Neuronal stem cell (in vitro differentiated cells): Measurements from ENCODE around the gene KCNG4.

Source experiments
- DNase-seq: peaks from one replicate; pipeline ENCODE4 v3.0.0-alpha.2; 2013; ENCODE audit warnings: low spot score
- H2AFZ ChIP-seq: one replicate; pipeline ENCODE4 v1.6.1; 2013; ENCODE audit warnings: mild to moderate bottlenecking, low read length, inconsistent platforms
- H2AK5ac ChIP-seq: 2 replicates; pipeline ENCODE4 v1.6.1; 2013; ENCODE audit warnings: low read depth, mild to moderate bottlenecking, inconsistent platforms, low read length, moderate library complexity, mixed read lengths
- H2BK120ac ChIP-seq: 2 replicates; pipeline ENCODE4 v1.6.1; 2013; ENCODE audit warnings: low read depth, mild to moderate bottlenecking, inconsistent platforms, low read length, moderate library complexity, mixed read lengths
- H2BK12ac ChIP-seq: one replicate; pipeline ENCODE4 v1.6.1; 2013; ENCODE audit warnings: low read length, inconsistent platforms
- H2BK15ac ChIP-seq: 2 replicates; pipeline ENCODE4 v1.6.1; 2013; ENCODE audit warnings: mild to moderate bottlenecking, low read length, inconsistent platforms, mixed read lengths
- H2BK5ac ChIP-seq: one replicate; pipeline ENCODE4 v1.6.1; 2013; ENCODE audit warnings: inconsistent platforms, mild to moderate bottlenecking, low read length, moderate library complexity
- H3K14ac ChIP-seq: one replicate; pipeline ENCODE4 v1.6.1; 2013; ENCODE audit warnings: low read length, inconsistent platforms
- H3K18ac ChIP-seq: 2 replicates; pipeline ENCODE4 v1.6.1; 2013; ENCODE audit warnings: low read length, inconsistent platforms
- H3K23ac ChIP-seq: 2 replicates; pipeline ENCODE4 v1.6.1; 2013; ENCODE audit warnings: low read depth, mild to moderate bottlenecking, mixed read lengths, low read length, inconsistent platforms; ENCODE audit not compliant: poor library complexity
- H3K27ac ChIP-seq: replicated peaks from 3 replicates; pipeline ENCODE4 v1.5.1; 2013; ENCODE audit warnings: low read length, inconsistent platforms
- H3K27me3 ChIP-seq, 3 experiments: 2 replicates each; pipeline ENCODE4 v1.6.1; 2013; ENCODE audit warnings: low read length in 3 of 3, mild to moderate bottlenecking in 2 of 3, inconsistent platforms in 1 of 3, low read depth in 1 of 3, mixed read lengths in 1 of 3, moderate library complexity in 1 of 3; ENCODE audit not compliant: control insufficient read depth in 3 of 3, insufficient read depth in 3 of 3
- H3K36me3 ChIP-seq, 2 donors: replicated peaks in 1 of 2; 2 replicates each; pipeline ENCODE4 v1.6.1; 2013; ENCODE audit warnings: low read length in 2 of 2; ENCODE audit not compliant: control insufficient read depth in 2 of 2, insufficient read depth in 2 of 2
- H3K4ac ChIP-seq: 2 replicates; pipeline ENCODE4 v1.6.1; 2013; ENCODE audit warnings: inconsistent platforms, mild to moderate bottlenecking, low read length, moderate library complexity
- H3K4me1 ChIP-seq, 2 donors: 1 replicate in 1 of 2; 2 replicates in 1 of 2; pipeline ENCODE4 v1.6.1; 2013; ENCODE audit warnings: low read length in 2 of 2, low read depth in 1 of 2; ENCODE audit not compliant: control insufficient read depth in 2 of 2, insufficient read depth in 1 of 2
- H3K4me2 ChIP-seq: one replicate; pipeline ENCODE4 v1.6.1; 2013; ENCODE audit warnings: mild to moderate bottlenecking, low read length, inconsistent platforms; ENCODE audit not compliant: insufficient read depth, poor library complexity, severe bottlenecking
- H3K4me3 ChIP-seq, 2 donors: 2 replicates each; pipeline ENCODE4 v1.5.1; 2013; ENCODE audit warnings: low read length in 2 of 2, mild to moderate bottlenecking in 2 of 2, inconsistent platforms in 1 of 2, moderate library complexity in 1 of 2
- H3K79me1 ChIP-seq: one replicate; pipeline ENCODE4 v1.6.1; 2013; ENCODE audit warnings: low read depth, mild to moderate bottlenecking, inconsistent platforms, low read length, moderate library complexity
- H3K9ac ChIP-seq: one replicate; pipeline ENCODE4 v1.6.1; 2013; ENCODE audit warnings: mild to moderate bottlenecking, low read depth, low read length, inconsistent platforms; ENCODE audit not compliant: poor library complexity
- H3K9me3 ChIP-seq, 2 donors: replicated peaks in 1 of 2; 2 replicates each; pipeline versions ENCODE3 to v1.6.1; 2013; ENCODE audit warnings: low read length in 2 of 2, mild to moderate bottlenecking in 2 of 2, inconsistent platforms in 1 of 2, low read depth in 1 of 2, mixed read lengths in 1 of 2, moderate library complexity in 1 of 2; ENCODE audit not compliant: control insufficient read depth in 2 of 2, insufficient read depth in 1 of 2
- H4K8ac ChIP-seq: one replicate; pipeline ENCODE4 v1.6.1; 2013; ENCODE audit warnings: low read depth, mild to moderate bottlenecking, inconsistent platforms, low read length, moderate library complexity
- H4K91ac ChIP-seq: one replicate; pipeline ENCODE4 v1.6.1; 2013; ENCODE audit warnings: low read length, low read depth, mild to moderate bottlenecking, inconsistent platforms; ENCODE audit not compliant: poor library complexity
- WGBS, 2 donors: extraction: QIAGEN DNeasy Blood & Tissue Kit; methylation state at CpG; one replicate each; pipeline ENCODE4 v1.1.7; 2013; ENCODE audit warnings: missing lambda C conversion rate in 2 of 2, mixed read lengths in 1 of 2; ENCODE audit not compliant: insufficient read length in 2 of 2, insufficient replicate concordance in 1 of 2; ENCODE audit errors: extremely low coverage in 2 of 2; 5-methylcytosine and 5-hydroxymethylcytosine counted together

KCNG4 gene

GRCh38 chr16:84254062-84254461, 14.2 kb upstream of the KCNG4 start:
- WGBS, 2 donors, result no CpG with 5 or more reads among the region's 4 CpGs
- Histone ChIP-seq H3K4me3 (no peak overlapping the region), H2BK12ac (no peak overlapping the region), H3K79me1 (no peaks in the 10 kb centered on the region), H3K14ac (no peak overlapping the region), H3K9me3 (no peaks in the 10 kb centered on the region), H3K18ac (no peak overlapping the region), H3K36me3 (no peaks in the 10 kb centered on the region), H4K91ac (no peak overlapping the region), H4K8ac (no peak overlapping the region), H3K23ac (no peak overlapping the region), H2AK5ac (no peak overlapping the region), H3K4me2 (no peak overlapping the region), H2BK120ac (no peak overlapping the region), H3K4me1 (peaks cover 7 to 8% of the 10 kb centered on the region in 2 donors), H3K9ac (no peak overlapping the region), H2AFZ (no peak overlapping the region), H2BK5ac (no peak overlapping the region), H3K4ac (no peak overlapping the region), H2BK15ac (no peak overlapping the region), H3K27ac (no peak overlapping the region), H3K27me3 (peaks cover 0 to 20% (median 0%) of the 10 kb centered on the region in 3 experiments)
- no peak for DNase-seq

- Histone ChIP-seq H2BK120ac (no peak overlapping the region), H2BK12ac (no peak overlapping the region), H4K91ac (no peak overlapping the region), H3K4me1 (peaks cover 7 to 8% of the 10 kb centered on the region in 2 donors), H3K4ac (no peak overlapping the region), H2AFZ (no peak overlapping the region), H2BK15ac (no peak overlapping the region), H3K27me3 (peaks cover 0 to 21% (median 0%) of the 10 kb centered on the region in 3 experiments), H2AK5ac (no peak overlapping the region), H3K14ac (no peak overlapping the region), H2BK5ac (no peak overlapping the region), H3K27ac (no peak overlapping the region), H3K4me2 (no peak overlapping the region), H3K79me1 (no peaks in the 10 kb centered on the region), H3K9me3 (no peaks in the 10 kb centered on the region), H3K18ac (no peak overlapping the region), H3K4me3 (no peak overlapping the region), H3K23ac (no peak overlapping the region), H3K36me3 (no peaks in the 10 kb centered on the region), H4K8ac (no peak overlapping the region), H3K9ac (no peak overlapping the region)
- no CpG with 5 or more reads among the region's 4 CpGs for WGBS, 2 donors
- DNase-seq, result no peak
Observed at GRCh38 chr16:84253173-84253572, 13.4 kb upstream of the KCNG4 start.

GRCh38 chr16:84252184-84252583, 12.4 kb upstream of the KCNG4 start:
- no CpG with 5 or more reads among the region's 7 CpGs for WGBS, 2 donors

GRCh38 chr16:84247844-84248243, 8.0 kb upstream of the KCNG4 start:
- Histone ChIP-seq H3K79me1 (no peaks in the 10 kb centered on the region), H4K91ac (no peak overlapping the region), H3K18ac (peak overlapping the region; percentile 46), H2AK5ac (no peak overlapping the region), H3K9ac (no peak overlapping the region), H3K36me3 (peaks cover 0 to 2% of the 10 kb centered on the region in 2 donors), H3K4ac (no peak overlapping the region), H4K8ac (no peak overlapping the region), H3K9me3 (peaks cover 2% of the 10 kb centered on the region in 2 donors), H3K4me2 (no peak overlapping the region), H3K4me1 (peaks cover 0 to 8% of the 10 kb centered on the region in 2 donors), H2BK120ac (no peak overlapping the region), H2AFZ (no peak overlapping the region), H2BK5ac (no peak overlapping the region), H2BK15ac (no peak overlapping the region), H3K14ac (no peak overlapping the region), H3K27me3 (peaks cover 0 to 26% (median 1%) of the 10 kb centered on the region in 3 experiments), H3K4me3 (no peak overlapping the region), H3K27ac (no peak overlapping the region), H3K23ac (no peak overlapping the region), H2BK12ac (no peak overlapping the region)
- no CpG with 5 or more reads among the region's 5 CpGs for WGBS, 2 donors
- DNase-seq, result no peak

More at GRCh38 chr16:84252184-84252583, 12.4 kb upstream of the KCNG4 start:
- H2BK15ac ChIP-seq, result peak overlapping the region; percentile 16
- no peak overlapping the region for H2BK12ac ChIP-seq
- H3K79me1 ChIP-seq, result no peaks in the 10 kb centered on the region
- peaks cover 0 to 21% (median 0%) of the 10 kb centered on the region in 3 experiments for H3K27me3 ChIP-seq
- H4K91ac ChIP-seq, result no peak overlapping the region
- no peak overlapping the region for H4K8ac ChIP-seq
- no peak overlapping the region for H3K23ac ChIP-seq
- H3K14ac ChIP-seq, result no peak overlapping the region
- no peaks in the 10 kb centered on the region for H3K9me3 ChIP-seq
- peaks cover 7 to 8% of the 10 kb centered on the region in 2 donors for H3K4me1 ChIP-seq
- no peak overlapping the region for H2AK5ac ChIP-seq
- no peak overlapping the region for H3K9ac ChIP-seq
- no peaks in the 10 kb centered on the region for H3K36me3 ChIP-seq
- H3K4ac ChIP-seq, result no peak overlapping the region
- no peak overlapping the region for H3K4me2 ChIP-seq
- H3K4me3 ChIP-seq, result no peak overlapping the region
- no peak overlapping the region for H2BK120ac ChIP-seq
- DNase-seq, result no peak
- no peak overlapping the region for H3K18ac ChIP-seq
- H3K27ac ChIP-seq, result no peak overlapping the region
- no peak overlapping the region for H2AFZ ChIP-seq
- no peak overlapping the region for H2BK5ac ChIP-seq
